ENCODE measurements around the gene TMPRSS7. TPM values are rescaled to one million over a fixed set of nuclear protein-coding genes. Genes with fewer than 3 reads are reported as not detected.
"Not testable (repeated sequence)": the region's sequence is repeated elsewhere in the genome, so short reads cannot be mapped to it uniquely, and the experiment has no call there.

Gene TMPRSS7
- total and polyA plus RNA-seq, 7 donors = under 0.01 TPM; not detected in 6

DNA sequence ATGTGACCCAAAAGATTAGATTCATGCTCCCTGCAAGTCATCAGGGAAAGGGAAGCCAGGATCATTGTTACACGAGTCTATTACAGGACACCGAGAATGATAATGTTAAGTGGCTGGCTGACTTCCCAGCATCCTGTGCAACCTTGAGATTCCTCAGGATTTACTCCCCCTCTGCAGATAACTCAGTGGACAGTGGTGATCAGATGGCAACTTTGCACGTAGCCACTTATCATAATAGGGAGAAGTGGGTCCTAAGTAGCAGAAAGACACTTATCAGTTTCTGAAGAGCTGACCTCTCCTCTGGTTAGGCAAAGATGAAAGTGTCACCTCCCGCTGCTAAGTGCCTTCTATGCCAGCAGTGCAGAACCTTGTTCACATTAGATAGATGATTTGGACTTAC, 6.7 kb upstream of the TMPRSS7 start:
- intact Hi-C loops (cut with DNase I) = no loop called here
- H3K27me3 ChIP-seq = no peaks in the 10 kb centered on the region
- no peaks in the 10 kb centered on the region for H3K4me1 ChIP-seq
- H3K36me3 ChIP-seq = no peaks in the 10 kb centered on the region
- no peaks in the 10 kb centered on the region for H3K9me3 ChIP-seq
- no peak overlapping the region for H3K27ac ChIP-seq
- H3K4me3 ChIP-seq = no peak overlapping the region
- 82 to 84% methylated on average over 4 of the region's 4 CpGs for WGBS, 2 donors
- TF ChIP-seq POLR2A (IDR thresholded peaks at IDR 0.05) (no peak), POLR2AphosphoS5 (IDR thresholded peaks at IDR 0.05) (no peak), EP300 (IDR thresholded peaks at IDR 0.05) (no peak)
- TF ChIP-seq, protein P1, sequence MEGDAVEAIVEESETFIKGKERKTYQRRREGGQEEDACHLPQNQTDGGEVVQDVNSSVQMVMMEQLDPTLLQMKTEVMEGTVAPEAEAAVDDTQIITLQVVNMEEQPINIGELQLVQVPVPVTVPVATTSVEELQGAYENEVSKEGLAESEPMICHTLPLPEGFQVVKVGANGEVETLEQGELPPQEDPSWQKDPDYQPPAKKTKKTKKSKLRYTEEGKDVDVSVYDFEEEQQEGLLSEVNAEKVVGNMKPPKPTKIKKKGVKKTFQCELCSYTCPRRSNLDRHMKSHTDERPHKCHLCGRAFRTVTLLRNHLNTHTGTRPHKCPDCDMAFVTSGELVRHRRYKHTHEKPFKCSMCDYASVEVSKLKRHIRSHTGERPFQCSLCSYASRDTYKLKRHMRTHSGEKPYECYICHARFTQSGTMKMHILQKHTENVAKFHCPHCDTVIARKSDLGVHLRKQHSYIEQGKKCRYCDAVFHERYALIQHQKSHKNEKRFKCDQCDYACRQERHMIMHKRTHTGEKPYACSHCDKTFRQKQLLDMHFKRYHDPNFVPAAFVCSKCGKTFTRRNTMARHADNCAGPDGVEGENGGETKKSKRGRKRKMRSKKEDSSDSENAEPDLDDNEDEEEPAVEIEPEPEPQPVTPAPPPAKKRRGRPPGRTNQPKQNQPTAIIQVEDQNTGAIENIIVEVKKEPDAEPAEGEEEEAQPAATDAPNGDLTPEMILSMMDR (IDR thresholded peaks at IDR 0.05) = no peak
- DNase-seq = no peak

DNA sequence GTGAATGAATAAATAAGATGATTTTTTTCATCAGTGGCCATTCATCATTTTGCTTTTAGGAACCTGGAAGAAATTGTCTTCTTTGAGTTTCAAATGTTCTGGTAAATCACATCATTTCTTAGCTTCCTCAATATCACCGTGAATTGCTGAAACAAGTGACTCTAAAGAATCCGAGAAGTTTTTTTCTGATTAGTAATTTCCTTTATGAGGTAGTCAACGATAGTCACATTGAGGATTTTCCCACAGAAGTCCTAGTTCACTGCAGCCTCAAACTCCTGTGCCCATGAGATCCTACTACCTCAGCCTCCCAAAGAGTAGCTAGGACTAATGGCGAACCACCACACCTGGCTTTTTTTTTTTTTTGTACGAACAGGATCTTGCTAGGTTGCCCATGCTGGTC, 3.6 kb upstream of the TMPRSS7 start:
- intact Hi-C loops (cut with DNase I) = no loop called here
- Histone ChIP-seq H3K4me1 (no peaks in the 10 kb centered on the region), H3K36me3 (no peaks in the 10 kb centered on the region), H3K27me3 (no peaks in the 10 kb centered on the region), H3K27ac (no peak overlapping the region), H3K9me3 (no peaks in the 10 kb centered on the region), H3K4me3 (no peak overlapping the region)
- WGBS, 2 donors = 95 to 96% methylated on average over 5 of the region's 5 CpGs
- no peak for DNase-seq
- TF ChIP-seq, protein P1 (IDR thresholded peaks at IDR 0.05) = no peak
- TF ChIP-seq POLR2AphosphoS5 (IDR thresholded peaks at IDR 0.05) (no peak), EP300 (IDR thresholded peaks at IDR 0.05) (no peak), POLR2A (IDR thresholded peaks at IDR 0.05) (no peak)

DNA sequence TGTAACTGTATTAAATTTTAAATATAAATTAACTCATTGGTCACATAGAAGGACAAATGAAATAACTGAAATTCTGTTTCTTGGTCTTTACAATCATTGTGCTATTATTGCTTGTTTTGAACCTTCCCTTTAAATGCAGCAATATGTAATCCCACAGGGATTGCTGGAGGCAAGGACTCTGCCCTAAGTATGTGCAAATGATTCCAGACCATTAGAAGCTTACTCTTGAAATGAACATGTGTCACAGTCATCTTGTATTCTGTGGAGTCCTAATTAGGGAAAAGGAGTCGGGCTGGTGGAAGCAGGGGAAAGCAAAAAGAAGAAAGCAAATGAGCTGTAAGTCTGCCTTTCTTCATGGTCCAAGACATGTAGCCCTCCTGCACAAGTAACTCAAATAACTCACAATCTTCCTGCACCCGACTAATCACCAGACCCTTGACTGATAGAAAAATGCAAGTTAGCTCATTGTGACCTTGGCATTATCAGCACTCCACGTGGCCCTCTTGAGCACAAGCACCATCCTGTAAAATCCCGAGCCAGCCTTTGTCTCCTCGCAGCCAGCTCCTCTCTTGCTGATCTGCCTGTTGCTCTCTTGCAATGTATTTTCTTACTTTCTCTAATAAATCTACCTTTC, 2.3 kb upstream of the TMPRSS7 start:
- no peaks in the 10 kb centered on the region for H3K36me3 ChIP-seq
- intact Hi-C loops (cut with DNase I) = no loop called here
- WGBS, 2 donors = 81 to 84% methylated on average over 5 of the region's 5 CpGs
- H3K27ac ChIP-seq = no peak overlapping the region
- H3K27me3 ChIP-seq = no peaks in the 10 kb centered on the region
- H3K4me3 ChIP-seq = no peak overlapping the region
- no peak for DNase-seq
- TF ChIP-seq EP300 (IDR thresholded peaks at IDR 0.05) (no peak), POLR2A (IDR thresholded peaks at IDR 0.05) (no peak), POLR2AphosphoS5 (IDR thresholded peaks at IDR 0.05) (no peak)
- TF ChIP-seq, protein P1 (IDR thresholded peaks at IDR 0.05) = no peak
- no peaks in the 10 kb centered on the region for H3K4me1 ChIP-seq
- H3K9me3 ChIP-seq = no peaks in the 10 kb centered on the region

DNA sequence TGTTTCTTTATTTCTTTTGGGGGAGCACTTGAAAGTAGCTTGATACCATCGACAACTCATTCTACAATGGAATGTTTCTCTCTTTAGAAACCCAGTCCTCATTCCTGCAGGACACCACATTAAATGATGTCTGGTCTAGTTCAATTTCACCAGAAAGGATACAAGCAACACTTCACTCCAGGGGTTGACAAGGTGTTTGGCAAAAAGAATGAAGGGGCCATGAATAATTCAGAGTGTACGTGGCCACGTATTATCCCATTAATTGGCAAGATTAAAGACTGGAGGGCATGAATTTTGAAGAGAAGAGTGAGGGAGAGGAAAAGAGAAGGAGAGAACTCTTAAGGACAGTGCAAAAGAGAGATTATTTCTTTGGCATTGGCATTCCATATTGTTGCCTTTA, 705 bp downstream of the TMPRSS7 start:
- 74 to 92% methylated on average over 3 of the region's 3 CpGs for WGBS, 2 donors
- intact Hi-C loops (cut with DNase I) = no loop called here
- TF ChIP-seq POLR2A (IDR thresholded peaks at IDR 0.05) = no peak
- TF ChIP-seq POLR2AphosphoS5 (IDR thresholded peaks at IDR 0.05) = no peak
- TF ChIP-seq, protein P1 (IDR thresholded peaks at IDR 0.05) = no peak
- TF ChIP-seq EP300 (IDR thresholded peaks at IDR 0.05) = no peak
- Histone ChIP-seq H3K36me3 (no peaks in the 10 kb centered on the region), H3K4me1 (no peaks in the 10 kb centered on the region), H3K4me3 (no peak overlapping the region), H3K9me3 (no peaks in the 10 kb centered on the region), H3K27me3 (no peaks in the 10 kb centered on the region), H3K27ac (no peak overlapping the region)
- DNase-seq = no peak

DNA sequence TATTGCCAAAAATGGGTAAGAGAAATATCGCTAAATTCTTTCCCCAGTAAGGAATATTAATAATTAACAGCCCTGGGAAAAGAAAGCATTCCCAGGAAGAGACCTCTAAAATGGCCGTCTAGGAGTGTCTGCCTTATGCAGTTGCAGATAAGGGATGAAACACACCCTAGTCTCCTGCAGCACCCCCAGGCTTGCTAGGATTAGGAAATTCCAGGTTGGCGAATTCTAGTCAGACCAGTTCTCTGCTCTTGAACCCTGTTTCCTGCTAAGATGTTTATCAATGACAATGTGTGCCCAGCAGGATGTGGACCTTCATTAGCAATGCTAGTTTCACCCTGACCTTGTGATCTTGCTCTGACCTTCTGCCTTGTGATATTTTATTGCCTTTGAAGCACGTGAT, 2.7 kb downstream of the TMPRSS7 start:
- WGBS, 2 donors = 57 to 83% methylated on average over 4 of the region's 4 CpGs
- intact Hi-C loops (cut with DNase I); DNase-seq; H3K36me3 ChIP-seq; H3K4me3 ChIP-seq; H3K27ac ChIP-seq; H3K27me3 ChIP-seq; H3K9me3 ChIP-seq; H3K4me1 ChIP-seq: not testable (repeated sequence)
